ENCODE results near the gene MCF2L. TPM values are rescaled to one million over a fixed set of nuclear protein-coding genes. Genes with fewer than 3 reads are reported as not detected.

Gene MCF2L
- total and polyA plus RNA-seq, 10 of the 15 experiments (the other 5 are each of a cell fraction or from before 2014, with no cell fraction given), result 0.06 to 1.1 (median 0.21) TPM; not detected in 2

- Histone ChIP-seq H3K9ac (ENCODE audit: control insufficient read depth, insufficient read depth, low read length) (no peak overlapping the region), H4K20me1 (ENCODE audit: control insufficient read depth, insufficient read depth) (no peaks in the 10 kb centered on the region), H3K36me3 (ENCODE audit: control insufficient read depth in 2 of 2, insufficient read depth in 2 of 2, low read length in 1 of 2) (no peaks in the 10 kb centered on the region), H3K9me3 (replicated peaks; ENCODE audit: control insufficient read depth, insufficient read depth, low read length) (no peaks in the 10 kb centered on the region), H2AFZ (ENCODE audit: control insufficient read depth, low read depth, low read length) (no peak overlapping the region), H3K27me3 (replicated peaks in 1 of 2; ENCODE audit: control insufficient read depth in 2 of 2, insufficient read depth in 2 of 2, low read length in 1 of 2) (peaks cover 0 to 2% of the 10 kb centered on the region in 2 experiments; a peak in 2 of 4 replicates), H3K4me3 (no peak overlapping the region), H3K4me1 (ENCODE audit: control insufficient read depth, insufficient read depth, low read length) (no peaks in the 10 kb centered on the region), H3K79me2 (ENCODE audit: control insufficient read depth, insufficient read depth, low read length) (no peaks in the 10 kb centered on the region), H3K4me2 (ENCODE audit: control insufficient read depth, insufficient read depth) (no peak overlapping the region), H3K27ac (ENCODE audit: control insufficient read depth, insufficient read depth) (no peak overlapping the region)
- TF ChIP-seq BACH1 (IDR thresholded peaks at IDR 0.05; ENCODE audit: borderline replicate concordance) (no peak), IKZF1 (conservative IDR thresholded peaks at IDR 0.05) (no peak), POLR2A (IDR thresholded peaks at IDR 0.05; ENCODE audit: low read depth, low read length) (no peak), HSF1 (IDR thresholded peaks at IDR 0.05; ENCODE audit: low read depth, low read length) (no peak), YBX1 (IDR thresholded peaks at IDR 0.05) (no peak), MEF2B (IDR thresholded peaks at IDR 0.05; ENCODE audit: partially characterized antibody, poor library complexity, severe bottlenecking) (no peak), MAX (IDR thresholded peaks at IDR 0.05; ENCODE audit: low read depth, low read length) (no peak), BCL11A (IDR thresholded peaks at IDR 0.05; ENCODE audit: low read depth, low read length) (no peak), SIN3A (IDR thresholded peaks at IDR 0.05; ENCODE audit: low read depth, low read length) (no peak), FOS (IDR thresholded peaks at IDR 0.05; ENCODE audit: borderline replicate concordance, extremely low read depth, insufficient read length) (no peak), YY1 (IDR thresholded peaks at IDR 0.05; ENCODE audit: low read depth, low read length) (no peak), JUNB (IDR thresholded peaks at IDR 0.05) (no peak), NFXL1 (IDR thresholded peaks at IDR 0.05; ENCODE audit: borderline replicate concordance) (no peak), CUX1 (IDR thresholded peaks at IDR 0.05; ENCODE audit: insufficient replicate concordance, low read depth, low read length) (no peak), SUZ12 (IDR thresholded peaks at IDR 0.05; ENCODE audit: unreplicated experiment) (no peak), USF1 (IDR thresholded peaks at IDR 0.05; ENCODE audit: borderline replicate concordance, extremely low read length, insufficient read depth, low read depth, low read length) (no peak), MYC (IDR thresholded peaks at IDR 0.05; ENCODE audit: insufficient read depth, insufficient read length, insufficient replicate concordance, low read length, severe bottlenecking) (no peak)
- FAIRE-seq (no peak), ATAC-seq (no peak), DNase-seq (ENCODE audit: low read depth, low spot score) (no peak)
- no TSS peak for BruUV-seq (replicated peaks)
- POLR2A ChIA-PET, result no interaction called here
- RAD21 ChIA-PET (ENCODE audit: unreplicated experiment), result no interaction called here
- intact Hi-C loops (cut with micrococcal nuclease; ENCODE audit: unreplicated experiment) (no loop called here), in situ Hi-C loops (cut with MboI) (no loop called here)
- CTCF ChIA-PET, result no interaction called here
- SMC1A ChIA-PET (ENCODE audit: uncharacterized antibody, unreplicated experiment), result no interaction called here
- WGBS (ENCODE audit: insufficient coverage, insufficient replicate concordance, low lambda C conversion rate, missing lambda C conversion rate), result 53% methylated on average over 23 of the region's 23 CpGs
These were observed 1.7 kb downstream of the MCF2L start for GRCh38 chr13:112970552-112971287.
